Peyer's patch (tissue), 4 donors: Measurements from ENCODE around the gene SLC35D2. TPM values are rescaled to one million over a fixed set of nuclear protein-coding genes. Genes with fewer than 3 reads are reported as not detected.
A peak's percentile ranks its signal among the peaks of the same experiment; 100 is the strongest.

Source experiments
- DNase-seq, 3 donors: peaks; one replicate each; pipeline ENCODE4 v3.0.0-alpha.2; 2017 to 2019
- H3K27ac ChIP-seq, 4 donors: fragments of 200-600 bp; sonication (generic); one replicate each; pipeline ENCODE4 v1.5.1; 2016 to 2019
- H3K27me3 ChIP-seq, 2 donors: fragments of 200-600 bp; sonication (generic); one replicate each; pipeline ENCODE4 v1.5.1; 2019
- H3K36me3 ChIP-seq, 3 donors: fragments of 200-600 bp; sonication (generic); one replicate each; pipeline ENCODE4 v1.5.1; 2016 to 2019
- H3K4me1 ChIP-seq, 4 donors: fragments of 200-600 bp; sonication (generic); one replicate each; pipeline ENCODE4 v1.5.1; 2016 to 2019
- H3K4me3 ChIP-seq, 4 donors: fragments of 200-600 bp; sonication (generic); 1 replicate in 3 of 4; 2 replicates in 1 of 4; pipeline ENCODE4 v1.5.1; 2016 to 2019; ENCODE audit warnings: mild to moderate bottlenecking in 1 of 4
- H3K9me3 ChIP-seq, 4 donors: fragments of 200-600 bp; sonication (generic); one replicate each; pipeline ENCODE4 v1.5.1; 2016 to 2019; ENCODE audit warnings: mild to moderate bottlenecking in 1 of 4
- POLR2A ChIP-seq, 2 donors: fragments of 450-650 bp; IDR thresholded peaks; one replicate each; pipeline ENCODE4 v1.5.1; 2017; ENCODE audit warnings: antibody characterized with exemption in 2 of 2, mild to moderate bottlenecking in 2 of 2, moderate library complexity in 2 of 2
- total RNA-seq, 4 donors: library from RNA; depleted of rRNA; stranded (reverse); fragments of >200 nt; gene quantifications; one replicate each; pipeline ENCODE4 v1.1.0, GENCODE V29; 2016
- TF ChIP-seq, protein P1 (sequence below), 6 experiments: fragments of 450-650 bp in 4 of 6; fragments of 200-600 bp in 2 of 6; sonication (generic) in 1 of 6; IDR thresholded peaks; one replicate each; pipeline ENCODE4 v1.5.1; 2017 to 2019; ENCODE audit warnings: antibody characterized with exemption in 6 of 6, mild to moderate bottlenecking in 3 of 6, moderate library complexity in 1 of 6

Gene SLC35D2
- total RNA-seq, 4 donors from 2014 or later = 38.8 to 140 (median 84.9) TPM

DNA sequence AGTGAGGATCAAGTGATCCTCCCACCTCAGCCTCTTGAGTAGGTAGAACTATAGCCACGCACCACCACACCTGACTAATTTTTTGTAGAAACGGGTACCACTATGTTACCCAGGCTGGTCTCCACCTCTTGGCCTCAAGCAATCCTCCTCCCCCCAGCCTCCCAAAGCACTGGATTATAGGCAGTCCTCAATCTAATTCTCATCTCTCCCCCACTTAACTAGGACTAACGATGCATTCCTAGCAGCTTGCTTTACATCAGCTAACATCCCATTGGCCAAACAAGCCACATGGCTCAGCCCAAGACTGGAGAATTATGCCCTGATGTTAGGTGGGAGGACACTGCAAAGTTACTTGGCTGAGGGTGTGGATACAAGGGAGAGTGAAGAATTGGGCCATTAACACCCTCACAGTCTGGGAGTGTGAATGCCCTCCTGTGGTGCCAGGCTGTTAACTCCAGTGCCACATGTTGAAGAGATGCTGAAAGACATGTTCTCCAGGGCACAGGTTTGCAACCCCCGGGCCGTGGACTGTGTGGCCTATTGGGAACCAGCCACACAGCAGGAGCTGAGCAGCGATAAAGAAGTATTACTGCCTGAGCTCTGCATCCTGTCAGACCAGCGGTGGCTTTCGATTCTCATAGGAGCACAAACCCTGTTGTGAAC is 39.9 kb upstream of the SLC35D2 start:
- Histone ChIP-seq H3K4me3 (no peak overlapping the region), H3K4me1 (peaks cover 0 to 20% (median 0%) of the 10 kb centered on the region in 4 donors), H3K27me3 (no peaks in the 10 kb centered on the region), H3K36me3 (no peaks in the 10 kb centered on the region), H3K27ac (no peak overlapping the region), H3K9me3 (no peaks in the 10 kb centered on the region)
- TF ChIP-seq, protein P1, sequence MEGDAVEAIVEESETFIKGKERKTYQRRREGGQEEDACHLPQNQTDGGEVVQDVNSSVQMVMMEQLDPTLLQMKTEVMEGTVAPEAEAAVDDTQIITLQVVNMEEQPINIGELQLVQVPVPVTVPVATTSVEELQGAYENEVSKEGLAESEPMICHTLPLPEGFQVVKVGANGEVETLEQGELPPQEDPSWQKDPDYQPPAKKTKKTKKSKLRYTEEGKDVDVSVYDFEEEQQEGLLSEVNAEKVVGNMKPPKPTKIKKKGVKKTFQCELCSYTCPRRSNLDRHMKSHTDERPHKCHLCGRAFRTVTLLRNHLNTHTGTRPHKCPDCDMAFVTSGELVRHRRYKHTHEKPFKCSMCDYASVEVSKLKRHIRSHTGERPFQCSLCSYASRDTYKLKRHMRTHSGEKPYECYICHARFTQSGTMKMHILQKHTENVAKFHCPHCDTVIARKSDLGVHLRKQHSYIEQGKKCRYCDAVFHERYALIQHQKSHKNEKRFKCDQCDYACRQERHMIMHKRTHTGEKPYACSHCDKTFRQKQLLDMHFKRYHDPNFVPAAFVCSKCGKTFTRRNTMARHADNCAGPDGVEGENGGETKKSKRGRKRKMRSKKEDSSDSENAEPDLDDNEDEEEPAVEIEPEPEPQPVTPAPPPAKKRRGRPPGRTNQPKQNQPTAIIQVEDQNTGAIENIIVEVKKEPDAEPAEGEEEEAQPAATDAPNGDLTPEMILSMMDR (IDR thresholded peaks at IDR 0.05) = no peak
- no peak for TF ChIP-seq POLR2A (IDR thresholded peaks at IDR 0.05)
- no peak for DNase-seq

DNA sequence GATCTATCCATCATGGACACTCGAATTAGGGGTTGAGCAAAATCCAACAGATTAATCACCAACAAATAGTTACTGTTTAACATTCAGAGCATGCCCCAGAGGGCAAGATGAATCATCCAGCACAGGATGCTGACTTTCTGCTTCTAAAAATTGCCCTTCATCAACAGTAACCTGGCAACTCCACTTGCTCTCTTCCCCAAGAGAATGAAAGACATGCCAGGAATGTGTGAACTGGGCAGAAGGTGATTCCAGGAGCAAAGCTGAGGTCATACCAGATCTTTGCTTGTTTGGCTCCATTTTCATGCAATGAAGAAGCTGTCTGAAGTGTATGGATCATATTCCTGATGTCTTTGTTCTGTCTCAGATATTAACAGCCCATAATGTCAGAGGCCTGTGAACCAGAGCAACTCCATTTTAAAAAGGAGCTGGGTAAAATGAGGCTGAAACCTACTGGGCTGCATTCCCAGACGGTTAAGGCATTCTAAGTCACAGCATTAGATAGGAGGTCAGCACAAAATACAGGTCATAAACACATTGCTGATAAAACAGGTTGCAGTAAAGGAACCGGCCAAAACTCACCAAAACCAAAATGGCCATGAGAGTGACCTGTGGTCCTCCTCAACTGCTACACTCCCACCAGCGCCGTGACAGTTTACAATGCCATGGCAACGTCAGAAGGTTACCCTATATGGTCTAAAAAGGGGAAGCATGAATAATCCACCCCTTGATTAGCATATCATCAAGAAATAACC is 37.1 kb upstream of the SLC35D2 start:
- peaks cover 0 to 29% (median 4%) of the 10 kb centered on the region in 4 donors for H3K4me1 ChIP-seq
- peak overlapping the region in 3 of 4 donors; percentile 50 to 100 (median 98) for H3K27ac ChIP-seq
- H3K4me3 ChIP-seq = no peak overlapping the region
- TF ChIP-seq POLR2A (IDR thresholded peaks at IDR 0.05) = no peak
- TF ChIP-seq, protein P1 (IDR thresholded peaks at IDR 0.05) = no peak
- no peaks in the 10 kb centered on the region for H3K9me3 ChIP-seq
- H3K27me3 ChIP-seq = no peaks in the 10 kb centered on the region
- no peaks in the 10 kb centered on the region for H3K36me3 ChIP-seq
- DNase-seq = peak in 1 of 3 donors; percentile 69

DNA sequence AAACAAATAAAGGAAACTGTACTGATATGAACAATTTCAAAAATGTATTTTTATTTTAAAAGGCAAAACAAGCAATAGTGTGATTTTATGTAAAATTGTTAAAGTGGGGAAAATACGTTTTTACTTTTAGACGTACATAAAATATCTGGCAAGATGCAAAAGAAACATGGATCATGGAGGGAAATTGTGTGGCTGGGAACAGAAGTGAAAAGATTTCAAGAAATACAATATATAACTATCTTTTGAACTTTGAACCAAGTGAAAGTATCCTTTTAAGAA is 36.1 kb upstream of the SLC35D2 start:
- no peak for TF ChIP-seq POLR2A (IDR thresholded peaks at IDR 0.05)
- TF ChIP-seq, protein P1 (IDR thresholded peaks at IDR 0.05) = no peak
- no peaks in the 10 kb centered on the region for H3K27me3 ChIP-seq
- H3K36me3 ChIP-seq = no peaks in the 10 kb centered on the region
- no peak for DNase-seq
- H3K4me1 ChIP-seq = peaks cover 0 to 29% (median 4%) of the 10 kb centered on the region in 4 donors
- peak overlapping the region; percentile 97 to 100 (median 98) for H3K27ac ChIP-seq
- peak overlapping the region; percentile 74 to 93 (median 81) for H3K4me3 ChIP-seq
- no peaks in the 10 kb centered on the region for H3K9me3 ChIP-seq

DNA sequence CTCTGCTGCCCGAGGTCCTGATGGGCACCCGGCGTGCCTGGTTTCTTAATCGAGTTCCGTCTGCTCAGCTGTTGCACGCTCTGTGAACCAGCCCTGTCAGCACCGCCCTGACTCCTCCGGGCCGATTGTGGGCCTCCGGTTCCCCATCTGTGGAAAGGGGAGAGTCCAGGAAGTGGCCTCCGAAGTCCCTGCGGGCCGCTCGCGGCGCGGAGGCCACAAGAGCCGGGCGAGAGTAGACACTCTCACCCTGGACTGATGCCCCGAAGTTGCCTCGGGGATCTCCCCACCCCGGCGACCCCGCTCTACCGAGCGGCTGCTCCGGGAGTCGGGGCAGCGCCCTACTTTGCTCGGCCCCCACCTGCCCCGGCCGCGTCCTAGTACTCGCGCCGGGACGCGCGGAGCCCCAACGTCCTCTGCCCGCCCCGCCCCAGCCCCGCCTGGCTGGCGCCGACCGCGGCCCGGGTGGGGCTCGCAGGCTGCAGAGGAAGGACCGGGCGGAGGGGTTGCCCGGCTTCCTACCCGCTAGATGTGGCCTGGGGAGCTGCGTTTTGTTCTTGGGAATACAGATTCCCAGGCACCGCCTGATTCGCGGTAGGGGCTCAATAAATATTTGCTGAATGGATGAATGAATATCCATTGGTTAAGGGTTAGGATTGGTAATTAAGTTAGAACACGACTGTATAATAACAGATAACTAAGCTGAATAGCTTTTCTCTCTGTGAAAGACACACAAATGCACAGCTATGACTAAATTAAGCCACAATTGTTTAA is 35.6 kb upstream of the SLC35D2 start:
- no peaks in the 10 kb centered on the region for H3K36me3 ChIP-seq
- TF ChIP-seq, protein P1 (IDR thresholded peaks at IDR 0.05) = peak in 1 of 6 experiments; percentile 34
- peak; percentile 78 to 82 for TF ChIP-seq POLR2A (IDR thresholded peaks at IDR 0.05)
- no peaks in the 10 kb centered on the region for H3K9me3 ChIP-seq
- peak; percentile 76 to 90 (median 89) for DNase-seq
- H3K4me3 ChIP-seq = peak overlapping the region; percentile 74 to 93 (median 81)
- H3K27me3 ChIP-seq = no peaks in the 10 kb centered on the region
- H3K4me1 ChIP-seq = peaks cover 0 to 29% (median 9%) of the 10 kb centered on the region in 4 donors
- H3K27ac ChIP-seq = peak overlapping the region; percentile 97 to 100 (median 98)

DNA sequence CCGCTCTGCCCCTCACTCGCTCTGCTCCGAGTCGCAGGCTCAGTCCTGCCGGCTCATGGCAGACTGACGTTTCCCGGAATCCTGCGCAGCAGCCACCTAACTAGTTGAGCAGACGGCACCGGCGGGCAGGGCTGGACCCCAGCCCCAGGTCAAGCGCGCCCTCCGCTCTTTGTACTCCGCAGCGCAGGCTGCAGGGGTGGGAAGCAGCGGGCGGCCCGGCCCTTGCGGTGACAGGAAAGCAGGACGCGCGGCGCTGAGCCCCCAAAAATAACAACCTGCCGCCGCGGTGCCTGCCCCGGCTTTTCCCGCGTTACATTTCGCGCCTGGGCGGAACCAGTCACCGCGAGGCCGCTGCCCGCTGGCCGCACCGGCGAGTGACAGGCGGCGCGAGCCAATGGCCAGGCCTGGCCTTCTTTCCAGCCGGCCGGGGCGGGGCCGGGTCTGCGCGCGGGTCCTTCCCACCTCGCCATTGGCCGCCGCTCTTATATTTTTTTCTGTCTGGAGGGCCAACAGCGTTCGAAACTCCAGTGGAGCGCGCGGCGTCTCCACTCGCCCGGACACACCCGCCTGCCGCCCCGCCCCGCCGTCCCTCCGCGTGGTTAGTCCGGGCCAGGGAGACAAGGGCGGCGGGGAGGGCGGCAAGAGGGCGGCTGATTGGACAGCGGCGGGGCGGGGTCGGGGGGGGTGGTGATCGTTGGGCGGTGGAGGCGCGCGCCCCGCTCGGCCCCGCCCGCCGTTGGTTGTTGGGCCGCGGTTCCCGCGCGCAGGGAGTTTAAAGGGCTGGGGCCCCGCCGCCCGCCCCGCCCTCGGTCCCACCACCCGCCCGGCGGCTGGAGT is 34.8 kb upstream of the SLC35D2 start, which contains the start of gene ZNF367:
TSS of gene ZNF367 (minus strand) at position 288 of the 837 bp plus-strand sequence. CDS start 338 bp downstream, outside the sequence.
- H3K9me3 ChIP-seq = no peaks in the 10 kb centered on the region
- H3K27ac ChIP-seq = peak within 1 kb of the TSS; percentile 97 to 100 (median 98)
- peak; percentile 95 to 99 (median 99) for DNase-seq
- peak within 1 kb of the TSS; percentile 74 to 93 (median 81) for H3K4me3 ChIP-seq
- H3K36me3 ChIP-seq = no peaks in the 10 kb centered on the region
- H3K4me1 ChIP-seq = peaks cover 0 to 29% (median 10%) of the 10 kb centered on the region in 4 donors
- no peaks in the 10 kb centered on the region for H3K27me3 ChIP-seq
- TF ChIP-seq, protein P1 (IDR thresholded peaks at IDR 0.05) = no peak
- peak; percentile 49 to 63 for TF ChIP-seq POLR2A (IDR thresholded peaks at IDR 0.05)
